Hepatocyte (in vitro differentiated cells): ENCODE data around the gene ATP2A2. TPM values are rescaled to one million over a fixed set of nuclear protein-coding genes. Genes with fewer than 3 reads are reported as not detected.

Experiments used
- DNase-seq: peaks from one replicate; pipeline ENCODE4 v3.0.0-alpha.2; 2016; ENCODE audit warnings: low spot score
- H2AFZ ChIP-seq: fragments of 200-600 bp; sonication (generic); 2 replicates; pipeline ENCODE4 v1.6.0; 2016; ENCODE audit warnings: antibody characterized with exemption, mild to moderate bottlenecking
- H3K27ac ChIP-seq: fragments of 200-600 bp; sonication (generic); 2 replicates; pipeline ENCODE4 v1.5.1; 2016; ENCODE audit warnings: mild to moderate bottlenecking
- H3K27me3 ChIP-seq: fragments of 200-600 bp; sonication (generic); 2 replicates; pipeline ENCODE4 v1.6.1; 2016
- H3K36me3 ChIP-seq: fragments of 200-600 bp; sonication (generic); replicated peaks from 2 replicates; pipeline ENCODE4 v1.5.1; 2016; ENCODE audit warnings: low read depth; ENCODE audit not compliant: insufficient read depth
- H3K4me1 ChIP-seq: fragments of 200-600 bp; sonication (generic); 2 replicates; pipeline ENCODE4 v1.5.1; 2016; ENCODE audit warnings: mild to moderate bottlenecking, moderate library complexity; ENCODE audit not compliant: insufficient read depth
- H3K4me2 ChIP-seq: fragments of 200-600 bp; sonication (generic); 2 replicates; pipeline ENCODE4 v1.6.0; 2016
- H3K4me3 ChIP-seq: fragments of 200-600 bp; sonication (generic); 2 replicates; pipeline ENCODE4 v1.5.1; 2016; ENCODE audit warnings: mild to moderate bottlenecking
- H3K79me2 ChIP-seq: fragments of 200-600 bp; sonication (generic); 2 replicates; pipeline ENCODE4 v1.6.0; 2017; ENCODE audit warnings: mild to moderate bottlenecking
- H3K9me2 ChIP-seq: fragments of 200-600 bp; sonication (generic); replicated peaks from 2 replicates; pipeline ENCODE4 v1.6.0; 2017; ENCODE audit warnings: mild to moderate bottlenecking; ENCODE audit not compliant: insufficient read depth
- H3K9me3 ChIP-seq: fragments of 200-600 bp; sonication (generic); 2 replicates; pipeline ENCODE4 v1.5.1; 2016; ENCODE audit warnings: low read depth, mild to moderate bottlenecking
- H4K20me1 ChIP-seq: fragments of 200-600 bp; sonication (generic); 2 replicates; pipeline ENCODE4 v1.6.0; 2016; ENCODE audit warnings: mild to moderate bottlenecking; ENCODE audit not compliant: insufficient read depth, poor library complexity, severe bottlenecking
- CTCF ChIP-seq: fragments of 200-600 bp; sonication (generic); IDR thresholded peaks from 2 replicates; pipeline ENCODE4 v1.5.1; 2016; ENCODE audit warnings: antibody characterized with exemption, mild to moderate bottlenecking; ENCODE audit not compliant: poor library complexity
- EZH2 ChIP-seq: fragments of 200-600 bp; sonication (generic); IDR thresholded peaks from 2 replicates; pipeline ENCODE4 v1.6.1; 2016; ENCODE audit warnings: antibody characterized with exemption, mild to moderate bottlenecking, borderline replicate concordance
- EZH2phosphoT487 ChIP-seq: fragments of 200-600 bp; sonication (generic); IDR thresholded peaks from one replicate; pipeline ENCODE4 v1.6.1; 2018; ENCODE audit warnings: antibody characterized with exemption, mild to moderate bottlenecking, low read depth, moderate library complexity; ENCODE audit not compliant: unreplicated experiment, severe bottlenecking
- WGBS: methylation state at CpG from one replicate; pipeline ENCODE4 v1.1.6; 2016; ENCODE audit warnings: low lambda C conversion rate; ENCODE audit errors: missing lambda C conversion rate; 5-methylcytosine and 5-hydroxymethylcytosine counted together
- polyA plus RNA-seq: library from polyadenylated mRNA; unstranded; fragments of >200 nt; fragmentation: Nextera tagmentation; extraction: Ambion mirVana; gene quantifications from 2 replicates; pipeline ENCODE4 v1.2.1, GENCODE V29; 2016
- small RNA-seq: library from RNA; depleted of rRNA; stranded (forward); fragments of <200 nt; gene quantifications from one replicate; pipeline ENCODE3, GENCODE V24; 2014
- total RNA-seq: library from RNA; depleted of rRNA; stranded (reverse); fragments of >200 nt; gene quantifications from 2 replicates; pipeline ENCODE4 v1.2.3, GENCODE V29; 2014

Gene ATP2A2
- total and polyA plus RNA-seq, 2 experiments from 2014 or later = 60.2 to 126 TPM

GRCh38 chr12:110382683-110383082, 101.6 kb downstream of the ATP2A2 start:
- H3K27ac ChIP-seq = no peak overlapping the region
- no peaks in the 10 kb centered on the region for H4K20me1 ChIP-seq
- 96% methylated on average over 4 of the region's 4 CpGs for WGBS
- H2AFZ ChIP-seq = no peak overlapping the region
- H3K27me3 ChIP-seq = no peaks in the 10 kb centered on the region
- no peak overlapping the region for H3K4me2 ChIP-seq
- H3K4me3 ChIP-seq = no peak overlapping the region
- H3K79me2 ChIP-seq = no peaks in the 10 kb centered on the region
- no peak for DNase-seq
- H3K9me2 ChIP-seq = no peaks in the 10 kb centered on the region
- TF ChIP-seq EZH2 (no peak), CTCF (no peak), EZH2phosphoT487 (no peak)
- H3K36me3 ChIP-seq = no peaks in the 10 kb centered on the region
- no peaks in the 10 kb centered on the region for H3K4me1 ChIP-seq
- no peaks in the 10 kb centered on the region for H3K9me3 ChIP-seq

Small RNAs within 50 kb of the gene (small RNA-seq; reads per million reads assigned to genes)
- not detected for gene RN7SL769P

Other genes with a start within 250 kb of the ATP2A2 start
- gene C12orf76, start 232.7 kb upstream of the ATP2A2 start, total RNA-seq = 24.6 and 29.3 TPM in 2 replicates
- gene C12orf76, start 232.7 kb upstream of the ATP2A2 start, polyA plus RNA-seq = 13.6 and 18.5 TPM in 2 replicates
- gene IFT81, start 156.9 kb upstream of the ATP2A2 start, total RNA-seq = 13.7 and 14.6 TPM in 2 replicates
- 10.4 and 12.6 TPM in 2 replicates for gene IFT81, start 156.9 kb upstream of the ATP2A2 start, polyA plus RNA-seq
- gene ANAPC7, start 122.5 kb downstream of the ATP2A2 start, total RNA-seq = 34.8 and 35.7 TPM in 2 replicates
- 22.5 and 28.3 TPM in 2 replicates for gene ANAPC7, start 122.5 kb downstream of the ATP2A2 start, polyA plus RNA-seq
- 419 and 585 TPM in 2 replicates for gene ARPC3, start 169.1 kb downstream of the ATP2A2 start, total RNA-seq
- 434 and 442 TPM in 2 replicates for gene ARPC3, start 169.1 kb downstream of the ATP2A2 start, polyA plus RNA-seq
- 21.8 and 23.5 TPM in 2 replicates for gene GPN3, start 187.0 kb downstream of the ATP2A2 start, total RNA-seq
- 27.4 TPM in 2 replicates for gene GPN3, start 187.0 kb downstream of the ATP2A2 start, polyA plus RNA-seq
- gene FAM216A, start 187.6 kb downstream of the ATP2A2 start, total RNA-seq = 8.3 and 8.7 TPM in 2 replicates
- gene FAM216A, start 187.6 kb downstream of the ATP2A2 start, polyA plus RNA-seq = 6.8 and 8.4 TPM in 2 replicates
- gene VPS29, start 220.9 kb downstream of the ATP2A2 start, total RNA-seq = 102 and 110 TPM in 2 replicates
- gene VPS29, start 220.9 kb downstream of the ATP2A2 start, polyA plus RNA-seq = 176 and 177 TPM in 2 replicates
- gene RAD9B, start 221.1 kb downstream of the ATP2A2 start, total RNA-seq = 0.23 and 0.24 TPM in 2 replicates
- gene RAD9B, start 221.1 kb downstream of the ATP2A2 start, polyA plus RNA-seq = 0.13 and 0.61 TPM in 2 replicates